ENCODE data around the gene VPS54.
"Not testable (repeated sequence)": the region's sequence is repeated elsewhere in the genome, so short reads cannot be mapped to it uniquely, and the experiment has no call there.

The VPS54 gene

GRCh38 chr2:64023485-64024258 is 4.4 kb upstream of the VPS54 start:
- no peak for DNase-seq

GRCh38 chr2:64021578-64021977 is 2.4 kb upstream of the VPS54 start:
- DNase-seq, result no peak

GRCh38 chr2:64019975-64020528 is 824 bp upstream of the VPS54 start:
- DNase-seq, result no peak

- DNase-seq, result no peak
Measured at GRCh38 chr2:64018701-64019082, 536 bp downstream of the VPS54 start.

- no peak for DNase-seq
Measured at GRCh38 chr2:64017811-64018700, 1.2 kb downstream of the VPS54 start.

GRCh38 chr2:64015898-64016297 is 3.3 kb downstream of the VPS54 start:
- DNase-seq, result no peak

GRCh38 chr2:64015391-64015790 is 3.8 kb downstream of the VPS54 start:
- DNase-seq, result no peak

- no peak for DNase-seq
Measured at GRCh38 chr2:64014628-64015027, 4.6 kb downstream of the VPS54 start.

GRCh38 chr2:64013053-64013452 is 6.2 kb downstream of the VPS54 start:
- no peak for DNase-seq

- no peak for DNase-seq
Measured at GRCh38 chr2:64012115-64012514, 7.1 kb downstream of the VPS54 start.

- DNase-seq, result no peak
Measured at GRCh38 chr2:64008434-64009009, 10.7 kb downstream of the VPS54 start.

GRCh38 chr2:64007924-64008323 is 11.3 kb downstream of the VPS54 start:
- DNase-seq, result no peak

GRCh38 chr2:64005707-64006356 is 13.4 kb downstream of the VPS54 start:
- DNase-seq, result no peak

GRCh38 chr2:64003239-64003638 is 16.0 kb downstream of the VPS54 start:
- DNase-seq, result no peak

GRCh38 chr2:64001382-64002101 is 17.7 kb downstream of the VPS54 start:
- DNase-seq, result no peak

GRCh38 chr2:64000630-64001381 is 18.4 kb downstream of the VPS54 start:
- no peak for DNase-seq

GRCh38 chr2:63999049-63999448 is 20.2 kb downstream of the VPS54 start:
- DNase-seq, result no peak

GRCh38 chr2:63996582-63997198 is 22.5 kb downstream of the VPS54 start:
- not testable (repeated sequence) for DNase-seq

- not testable (repeated sequence) for DNase-seq
Measured at GRCh38 chr2:63994329-63995070, 24.7 kb downstream of the VPS54 start.

- DNase-seq, result no peak
Measured at GRCh38 chr2:63993871-63994270, 25.4 kb downstream of the VPS54 start.
